GM12891 (cell line): ENCODE results near the gene IWS1.

Source experiments
- POLR2A ChIP-seq: IDR thresholded peaks from 2 replicates; pipeline ENCODE4 v1.6.1; 2011; ENCODE audit warnings: low read depth, low read length, control low read depth
- POLR2AphosphoS5 ChIP-seq: IDR thresholded peaks from 2 replicates; pipeline ENCODE4 v1.6.1; 2011; ENCODE audit warnings: low read depth, low read length, control low read depth
- SPI1 ChIP-seq: IDR thresholded peaks from 2 replicates; pipeline ENCODE4 v1.6.1; 2011; ENCODE audit warnings: low read depth, low read length, control low read depth
- TAF1 ChIP-seq: IDR thresholded peaks from 2 replicates; pipeline ENCODE4 v1.6.1; 2011; ENCODE audit warnings: low read depth, low read length, control low read depth

GRCh38 chr2:127515383-127515915 is 10.8 kb downstream of the IWS1 start:
- TF ChIP-seq POLR2AphosphoS5: no peak
- TF ChIP-seq POLR2A: no peak
- no peak for TF ChIP-seq TAF1
- no peak for TF ChIP-seq SPI1
